ENCODE measurements around the gene KAT6B. TPM values are rescaled to one million over a fixed set of nuclear protein-coding genes. Genes with fewer than 3 reads are reported as not detected.

The KAT6B gene
- total and polyA plus RNA-seq, 5 donors, result 11.3 to 53.0 (median 46.0) TPM

DNA sequence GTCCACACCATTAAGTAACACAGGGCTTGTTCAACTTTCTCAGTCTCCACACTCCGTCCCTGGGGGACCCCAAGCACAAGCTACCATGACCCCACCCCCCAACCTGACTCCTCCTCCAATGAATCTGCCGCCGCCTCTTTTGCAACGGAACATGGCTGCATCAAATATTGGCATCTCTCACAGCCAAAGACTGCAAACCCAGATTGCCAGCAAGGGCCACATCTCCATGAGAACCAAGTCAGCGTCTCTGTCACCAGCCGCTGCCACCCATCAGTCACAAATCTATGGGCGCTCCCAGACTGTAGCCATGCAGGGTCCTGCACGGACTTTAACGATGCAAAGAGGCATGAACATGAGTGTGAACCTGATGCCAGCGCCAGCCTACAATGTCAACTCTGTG, 204.0 kb downstream of the KAT6B start:
- peak in 1 of 2 donors; percentile 33 for ATAC-seq
- no peaks in the 10 kb centered on the region for H3K27me3 ChIP-seq (ENCODE audit: control insufficient read depth, insufficient read depth)
- no peaks in the 10 kb centered on the region for H3K4me1 ChIP-seq (ENCODE audit: control insufficient read depth, insufficient read depth, low read length)
- 89% methylated on average over 10 of the region's 10 CpGs for WGBS
- peak in 1 of 3 donors; percentile 56 for DNase-seq
- no peak overlapping the region for H3K4me3 ChIP-seq (ENCODE audit: low read length)
- intact Hi-C loops (cut with DNase I), result loop anchor here in 1 of 4 donors (10.0 kb wide), 1 partner anchor 64 kb away; a partner anchor contains a TSS
- no peaks in the 10 kb centered on the region for H3K9me3 ChIP-seq (ENCODE audit: control insufficient read depth, low read length)
- no peak overlapping the region for H3K27ac ChIP-seq (ENCODE audit: low read length)

DNA sequence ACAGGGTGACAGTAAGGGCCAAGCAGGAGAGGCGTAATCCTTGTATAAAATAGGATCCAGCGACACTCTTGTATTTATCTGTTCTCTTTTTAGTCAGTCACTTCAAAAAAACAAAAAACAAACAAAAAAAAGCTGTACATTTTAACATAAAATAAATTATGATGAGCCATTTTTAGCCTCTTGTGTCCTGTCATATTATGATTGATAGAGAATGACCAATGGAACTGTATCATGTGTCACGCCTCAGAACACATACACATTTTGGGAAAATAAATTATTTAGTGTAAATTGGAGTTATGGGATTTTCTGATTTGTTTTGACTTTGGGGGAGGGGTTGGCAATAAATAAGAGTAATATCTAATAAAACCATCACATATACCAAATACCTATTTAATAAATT, 205.7 kb downstream of the KAT6B start:
- H3K27me3 ChIP-seq (ENCODE audit: control insufficient read depth, insufficient read depth), result no peaks in the 10 kb centered on the region
- ATAC-seq (no peak), DNase-seq (no peak)
- intact Hi-C loops (cut with DNase I), result loop anchor here in 1 of 4 donors (10.0 kb wide), 1 partner anchor 63 kb away; a partner anchor contains a TSS
- no peaks in the 10 kb centered on the region for H3K4me1 ChIP-seq (ENCODE audit: control insufficient read depth, insufficient read depth, low read length)
- H3K4me3 ChIP-seq (ENCODE audit: low read length), result no peak overlapping the region
- WGBS, result 97% methylated on average over 3 of the region's 3 CpGs
- no peak overlapping the region for H3K27ac ChIP-seq (ENCODE audit: low read length)
- H3K9me3 ChIP-seq (ENCODE audit: control insufficient read depth, low read length), result no peaks in the 10 kb centered on the region

DNA sequence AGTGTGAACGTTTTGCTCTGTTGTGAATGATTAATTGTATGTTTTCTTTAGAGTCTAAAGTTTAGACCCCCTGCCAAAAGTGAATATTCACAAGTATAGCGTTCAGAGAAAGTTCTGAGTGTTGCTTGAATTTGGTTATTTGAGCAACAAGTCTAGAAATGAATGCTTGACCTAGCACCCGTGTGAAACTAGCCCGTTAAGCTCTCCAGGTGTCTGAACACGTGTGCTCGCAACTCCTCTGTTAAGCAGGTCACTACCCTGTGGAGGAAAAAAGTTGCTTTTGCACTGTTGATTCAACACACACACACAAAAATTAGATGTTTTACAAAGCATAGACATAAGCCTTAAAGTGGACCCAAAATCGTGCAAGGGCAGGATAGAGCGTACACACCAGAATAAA, 206.4 kb downstream of the KAT6B start:
- no peaks in the 10 kb centered on the region for H3K27me3 ChIP-seq (ENCODE audit: control insufficient read depth, insufficient read depth)
- no peak for ATAC-seq
- no peak overlapping the region for H3K27ac ChIP-seq (ENCODE audit: low read length)
- H3K9me3 ChIP-seq (ENCODE audit: control insufficient read depth, low read length), result no peaks in the 10 kb centered on the region
- WGBS, result 94% methylated on average over 8 of the region's 8 CpGs
- no peak for DNase-seq
- H3K4me3 ChIP-seq (ENCODE audit: low read length), result no peak overlapping the region
- no peaks in the 10 kb centered on the region for H3K4me1 ChIP-seq (ENCODE audit: control insufficient read depth, insufficient read depth, low read length)
- intact Hi-C loops (cut with DNase I), result loop anchor here in 1 of 4 donors (10.0 kb wide), 1 partner anchor 62 kb away; a partner anchor contains a TSS

DNA sequence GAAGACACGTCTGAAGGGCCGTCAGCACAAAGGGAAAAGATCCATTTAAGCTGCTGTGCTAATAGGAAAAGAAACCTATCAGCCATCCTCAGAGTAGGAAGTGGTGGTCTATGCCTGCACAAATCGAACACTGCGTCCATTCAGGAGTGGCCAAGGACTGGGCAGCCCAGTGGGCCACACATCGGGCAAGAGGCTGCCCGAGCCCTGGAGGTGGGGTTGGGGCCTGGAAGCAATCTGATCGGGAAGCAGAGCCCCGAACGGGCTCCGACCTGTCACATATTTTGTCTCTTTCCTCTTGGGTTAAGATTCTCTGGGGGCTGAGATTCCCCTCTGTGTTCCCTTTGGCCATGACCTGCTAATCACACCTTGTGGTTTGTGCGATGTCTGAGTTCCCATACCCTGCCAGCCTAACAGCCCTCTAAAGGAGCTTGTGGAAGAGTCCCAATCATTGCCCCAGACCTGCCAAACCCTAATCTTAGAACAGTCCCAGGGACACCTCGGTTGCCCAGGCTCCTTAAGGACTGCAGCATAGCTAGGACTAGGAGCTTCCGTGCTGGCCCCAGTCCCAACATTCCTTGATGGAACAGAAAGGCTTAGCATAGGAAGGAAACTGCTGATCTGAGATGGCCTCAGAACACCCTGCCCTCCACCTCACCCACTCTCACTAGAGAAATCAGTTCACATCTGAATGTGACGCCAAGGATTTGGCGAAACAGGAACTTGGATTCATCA, 207.2 kb downstream of the KAT6B start:
- Histone ChIP-seq H3K27me3 (ENCODE audit: control insufficient read depth, insufficient read depth) (no peaks in the 10 kb centered on the region), H3K4me3 (ENCODE audit: low read length) (no peak overlapping the region), H3K4me1 (ENCODE audit: control insufficient read depth, insufficient read depth, low read length) (no peaks in the 10 kb centered on the region), H3K27ac (ENCODE audit: low read length) (peak overlapping the region; percentile 9), H3K9me3 (ENCODE audit: control insufficient read depth, low read length) (no peaks in the 10 kb centered on the region)
- DNase-seq (peak; percentile 71 to 82 (median 75)), ATAC-seq (peak; percentile 67 to 91)
- 78% methylated on average over 15 of the region's 15 CpGs for WGBS
- intact Hi-C loops (cut with DNase I), result loop anchor here in 1 of 4 donors (10.0 kb wide), 1 partner anchor 61 kb away; a partner anchor contains a TSS

DNA sequence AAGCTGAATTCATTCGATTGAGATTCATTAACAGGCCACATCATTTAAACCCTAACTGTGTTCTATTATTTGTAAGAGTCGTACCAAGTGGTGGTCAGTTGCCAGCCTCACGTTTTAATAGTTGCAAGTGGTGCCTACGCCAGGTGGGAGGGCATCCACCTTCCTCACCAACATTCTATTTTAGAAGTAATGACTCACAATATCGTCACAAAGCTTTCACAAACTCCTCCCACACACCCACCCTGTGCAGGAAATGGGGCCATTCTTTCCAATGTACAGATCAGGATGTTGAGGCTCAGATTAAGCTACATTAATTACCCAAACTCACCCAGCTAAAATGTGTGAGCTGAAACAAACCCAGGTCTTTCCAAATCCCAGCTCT, 207.7 kb downstream of the KAT6B start:
- ATAC-seq (peak in 1 of 2 donors; percentile 75), DNase-seq (no peak)
- Histone ChIP-seq H3K4me3 (ENCODE audit: low read length) (no peak overlapping the region), H3K27me3 (ENCODE audit: control insufficient read depth, insufficient read depth) (no peaks in the 10 kb centered on the region), H3K9me3 (ENCODE audit: control insufficient read depth, low read length) (no peaks in the 10 kb centered on the region), H3K27ac (ENCODE audit: low read length) (peak overlapping the region; percentile 49), H3K4me1 (ENCODE audit: control insufficient read depth, insufficient read depth, low read length) (peaks cover 4% of the 10 kb centered on the region)
- 64% methylated on average over 5 of the region's 5 CpGs for WGBS
- intact Hi-C loops (cut with DNase I), result loop anchor here in 1 of 4 donors (10.0 kb wide), 1 partner anchor 61 kb away; a partner anchor contains a TSS

DNA sequence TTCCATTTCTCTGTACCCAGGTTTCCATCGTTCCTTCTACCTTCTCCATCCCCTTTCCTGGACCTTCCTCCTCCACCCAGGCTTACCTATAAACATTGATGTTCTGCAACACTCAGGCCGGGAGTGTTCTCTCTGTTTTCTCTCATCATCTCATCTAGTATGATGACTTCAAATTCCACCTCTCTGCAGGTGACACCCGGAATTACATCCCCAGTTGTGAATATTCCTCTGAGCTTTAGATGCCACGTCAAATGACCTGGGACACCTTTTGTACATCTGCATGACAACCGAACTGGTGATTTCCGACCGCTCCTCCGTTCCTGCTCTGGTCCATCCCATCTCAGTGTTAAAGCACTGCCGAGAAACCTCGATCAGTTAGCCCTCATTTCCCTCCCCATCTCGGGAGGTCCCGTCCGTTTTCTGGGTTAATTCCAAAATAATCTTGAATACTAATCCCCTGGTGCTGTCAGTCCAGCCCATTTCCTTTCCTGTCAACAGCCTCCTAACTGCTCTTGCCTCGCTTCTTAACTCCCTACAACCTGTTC, 208.4 kb downstream of the KAT6B start:
- Histone ChIP-seq H3K27me3 (ENCODE audit: control insufficient read depth, insufficient read depth) (no peaks in the 10 kb centered on the region), H3K27ac (ENCODE audit: low read length) (no peak overlapping the region), H3K9me3 (ENCODE audit: control insufficient read depth, low read length) (no peaks in the 10 kb centered on the region), H3K4me3 (ENCODE audit: low read length) (no peak overlapping the region), H3K4me1 (ENCODE audit: control insufficient read depth, insufficient read depth, low read length) (peaks cover 4% of the 10 kb centered on the region)
- intact Hi-C loops (cut with DNase I), result loop anchor here in 1 of 4 donors (10.0 kb wide), 1 partner anchor 60 kb away; a partner anchor contains a TSS
- DNase-seq (no peak), ATAC-seq (peak in 1 of 2 donors; percentile 56)
- WGBS, result 56% methylated on average over 14 of the region's 14 CpGs

DNA sequence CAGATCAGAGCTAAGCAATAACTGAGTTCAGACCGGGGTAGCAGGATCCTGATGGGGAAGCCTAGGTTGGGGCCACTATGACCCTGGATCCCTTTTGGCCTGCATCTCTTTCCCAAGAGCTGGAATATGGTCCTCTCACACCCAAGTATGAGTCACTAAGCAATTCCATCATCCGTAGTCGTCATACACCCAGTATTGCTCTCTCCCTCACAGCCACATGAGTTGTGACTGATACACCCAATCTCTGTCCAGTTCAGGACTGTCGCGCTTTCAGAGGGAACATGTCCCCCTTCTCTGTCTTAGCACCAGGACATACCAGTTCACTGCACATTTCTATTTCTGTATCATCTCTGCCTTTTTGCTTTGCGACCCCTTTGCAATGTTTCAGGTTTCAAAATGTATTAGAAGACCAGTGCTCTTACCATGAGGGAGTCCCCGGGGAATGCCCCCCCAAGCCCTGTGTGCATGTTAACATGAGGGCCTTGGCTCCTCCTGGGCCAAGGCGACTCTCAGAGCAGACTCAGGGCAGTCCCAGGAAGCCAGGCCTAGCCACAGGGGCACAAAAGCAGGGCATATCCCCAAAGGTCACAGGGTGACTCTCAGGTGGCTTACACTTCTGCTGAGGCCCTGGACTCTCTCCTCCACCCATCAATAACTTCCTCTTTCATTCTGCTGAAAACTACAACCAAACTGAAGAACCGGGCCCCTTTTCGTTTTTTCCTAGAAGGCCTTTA, 209.7 kb downstream of the KAT6B start:
- WGBS, result 90% methylated on average over 10 of the region's 10 CpGs
- Histone ChIP-seq H3K27me3 (ENCODE audit: control insufficient read depth, insufficient read depth) (no peaks in the 10 kb centered on the region), H3K27ac (ENCODE audit: low read length) (no peak overlapping the region), H3K9me3 (ENCODE audit: control insufficient read depth, low read length) (no peaks in the 10 kb centered on the region), H3K4me1 (ENCODE audit: control insufficient read depth, insufficient read depth, low read length) (peaks cover 4% of the 10 kb centered on the region), H3K4me3 (ENCODE audit: low read length) (no peak overlapping the region)
- intact Hi-C loops (cut with DNase I), result loop anchor here in 1 of 4 donors (10.0 kb wide), 1 partner anchor 59 kb away; a partner anchor contains a TSS
- ATAC-seq, result peak in 1 of 2 donors; percentile 33
- DNase-seq, result no peak

DNA sequence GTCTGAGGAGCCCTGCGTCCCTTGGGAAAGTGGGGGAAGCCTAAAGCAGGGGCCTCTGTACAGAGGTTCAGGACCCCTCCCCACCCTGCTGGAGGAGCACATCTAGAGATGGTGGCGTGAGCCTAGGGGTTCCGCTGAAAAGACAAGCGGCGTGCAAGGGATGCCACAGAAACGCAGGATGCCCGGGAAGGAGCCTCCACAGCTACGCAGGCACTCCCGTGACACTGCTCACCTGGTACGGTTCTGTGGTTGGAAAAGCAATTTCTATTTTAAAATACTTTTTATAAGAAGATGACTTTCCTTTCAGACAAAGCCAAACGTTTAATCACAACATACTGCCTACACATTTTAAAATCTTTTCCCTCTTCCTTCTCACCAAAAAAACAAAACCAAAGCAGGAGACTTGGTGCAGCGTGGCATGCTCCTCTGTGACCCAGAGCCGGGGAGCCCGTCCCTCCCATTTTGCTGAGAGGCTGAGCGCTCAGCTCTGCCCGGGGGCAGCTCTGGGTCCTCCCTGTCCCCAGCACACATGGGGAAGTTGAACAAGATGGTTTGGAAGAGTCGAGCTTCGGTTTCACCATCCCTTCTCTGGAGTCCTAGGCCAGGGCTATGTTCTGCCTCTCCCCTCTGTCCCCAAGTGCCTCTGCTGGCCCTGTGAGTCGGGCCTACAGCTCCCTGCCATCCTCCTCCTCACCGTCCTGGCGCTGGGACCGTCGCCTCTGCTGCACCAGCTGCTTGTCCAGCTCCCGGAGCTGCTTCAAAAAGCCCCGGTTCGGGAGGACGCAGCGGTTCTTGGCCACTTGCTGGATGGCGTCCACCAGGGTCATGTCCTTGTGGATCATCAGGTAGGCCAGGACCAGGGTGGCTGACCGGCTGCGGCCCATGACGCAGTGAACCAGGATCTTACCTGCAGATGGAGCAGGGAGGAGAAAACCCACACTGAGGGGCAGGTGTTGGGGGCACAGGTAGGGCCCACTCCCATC, 211.1 kb downstream of the KAT6B start:
- ATAC-seq, result no peak
- Histone ChIP-seq H3K4me1 (ENCODE audit: control insufficient read depth, insufficient read depth, low read length) (peaks cover 4% of the 10 kb centered on the region), H3K27ac (ENCODE audit: low read length) (no peak overlapping the region), H3K9me3 (ENCODE audit: control insufficient read depth, low read length) (no peaks in the 10 kb centered on the region), H3K4me3 (ENCODE audit: low read length) (no peak overlapping the region), H3K27me3 (ENCODE audit: control insufficient read depth, insufficient read depth) (no peaks in the 10 kb centered on the region)
- whole genome bisulfite sequencing, result 91% methylated on average over 32 of the region's 32 CpGs
- no peak for DNase-seq
- intact Hi-C loops (cut with DNase I), result loop anchor here in 1 of 4 donors (10.0 kb wide), 1 partner anchor 57 kb away; a partner anchor contains a TSS

DNA sequence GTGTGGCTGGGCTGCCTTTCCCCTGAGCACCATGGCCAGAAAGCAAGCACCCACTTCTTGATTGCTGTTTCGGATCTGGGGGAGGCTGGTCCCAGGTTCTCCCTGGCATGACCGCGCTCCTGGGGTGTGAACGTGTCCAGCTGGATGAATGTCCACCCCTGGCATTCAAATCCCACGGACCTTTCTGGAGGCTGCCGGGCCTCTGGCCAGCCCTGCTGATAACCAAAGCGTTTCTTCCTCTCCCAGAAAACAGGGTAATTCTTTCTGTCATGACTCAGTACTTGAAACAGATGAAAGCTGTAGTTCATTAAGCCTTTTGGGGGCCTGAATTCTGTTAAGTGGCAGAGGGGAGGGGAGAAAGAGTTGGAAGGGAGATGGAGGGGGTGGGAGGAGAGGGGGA, 211.9 kb downstream of the KAT6B start:
- Histone ChIP-seq H3K27me3 (ENCODE audit: control insufficient read depth, insufficient read depth) (no peaks in the 10 kb centered on the region), H3K9me3 (ENCODE audit: control insufficient read depth, low read length) (no peaks in the 10 kb centered on the region), H3K27ac (ENCODE audit: low read length) (no peak overlapping the region), H3K4me1 (ENCODE audit: control insufficient read depth, insufficient read depth, low read length) (peaks cover 4% of the 10 kb centered on the region), H3K4me3 (ENCODE audit: low read length) (no peak overlapping the region)
- ATAC-seq (peak; percentile 62 to 71), DNase-seq (peak; percentile 80 to 89 (median 86))
- intact Hi-C loops (cut with DNase I), result loop anchor here in 1 of 4 donors (10.0 kb wide), 1 partner anchor 56 kb away; a partner anchor contains a TSS
- WGBS, result 20% methylated on average over 7 of the region's 7 CpGs

DNA sequence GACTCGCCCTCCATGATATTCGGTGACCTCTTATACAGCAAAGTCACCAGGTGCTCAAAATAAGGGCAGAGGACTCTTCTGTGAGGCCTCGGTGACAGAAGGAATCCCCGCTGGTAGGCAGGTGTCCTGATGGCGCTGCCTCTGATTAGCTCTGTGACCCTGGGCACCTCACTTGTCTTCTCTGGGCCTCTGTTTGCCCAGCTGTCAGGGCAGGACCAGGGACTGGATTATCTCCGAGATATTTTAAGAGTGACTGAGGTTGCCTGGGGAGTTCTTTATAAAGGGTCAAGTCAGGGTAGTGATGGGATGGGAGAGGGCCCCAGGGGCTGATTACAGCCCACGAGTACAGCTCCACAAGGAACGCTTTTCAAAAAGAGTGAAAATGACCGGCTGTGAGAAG, 214.2 kb downstream of the KAT6B start:
- ATAC-seq (no peak), DNase-seq (no peak)
- 91% methylated on average over 9 of the region's 9 CpGs for WGBS
- intact Hi-C loops (cut with DNase I), result no loop called here
- no peak overlapping the region for H3K27ac ChIP-seq (ENCODE audit: low read length)
- peaks cover 4% of the 10 kb centered on the region for H3K4me1 ChIP-seq (ENCODE audit: control insufficient read depth, insufficient read depth, low read length)
- no peak overlapping the region for H3K4me3 ChIP-seq (ENCODE audit: low read length)
- no peaks in the 10 kb centered on the region for H3K27me3 ChIP-seq (ENCODE audit: control insufficient read depth, insufficient read depth)
- no peaks in the 10 kb centered on the region for H3K9me3 ChIP-seq (ENCODE audit: control insufficient read depth, low read length)

Data from right cardiac atrium (tissue), 5 donors.